HepG2 (cell line): ENCODE results near the gene INPP5K. TPM values are rescaled to one million over a fixed set of nuclear protein-coding genes. Genes with fewer than 3 reads are reported as not detected.
"Not testable (repeated sequence)": the region's sequence is repeated elsewhere in the genome, so short reads cannot be mapped to it uniquely, and the experiment has no call there.

Experiments
- ATAC-seq: fragments of 200-7000 bp; cut with Tn5 transposase; 3 replicates; pipeline ENCODE4 v1.9.1; 2020; ENCODE audit warnings: mild to moderate bottlenecking, moderate library complexity
- BruUV-seq: library from RNA; stranded (reverse); fragments of 400-500 nt; replicated peaks from 2 replicates; lab custom pipeline; 2021; lab: Mats Ljungman, UMichigan
- CTCF ChIA-PET: fragments of 300-600 bp; formaldehyde crosslinking; extraction: SDS; loops from one replicate; lab custom pipeline; 2021; ENCODE audit warnings: low total read pairs, inconsistent platforms, low intra/inter-chr PET ratio; lab: Yijun Ruan, JAX
- POLR2A ChIA-PET: fragments of 350-600 bp; sonication (Branson Sonifier 250); formaldehyde crosslinking; loops from one replicate; lab custom pipeline; 2020; ENCODE audit warnings: antibody characterized with exemption, inconsistent platforms; lab: Yijun Ruan, JAX
- DNase-seq: peaks from one replicate; pipeline ENCODE4 v3.0.0-alpha.2; 2015; ENCODE audit warnings: low spot score
- FAIRE-seq: peaks from 3 replicates; lab custom pipeline; 2011; peaks lifted over from hg19 to GRCh38; lab: Jason Lieb, UNC
- H2AFZ ChIP-seq: one replicate; pipeline ENCODE4 v1.6.1; 2011; ENCODE audit warnings: low read length, inconsistent platforms
- H3K27ac ChIP-seq: fragments of 300-600 bp; 3 replicates; pipeline ENCODE4 v1.8.0; 2011; ENCODE audit warnings: mixed run types, mild to moderate bottlenecking, mixed read lengths, low read length, inconsistent platforms; ENCODE audit not compliant: insufficient read depth; ENCODE audit errors: extremely low read length
- H3K27me3 ChIP-seq, 2 experiments: fragments of 200-600 bp in 1 of 2; 2 replicates in 1 of 2; 3 replicates in 1 of 2; pipeline versions ENCODE4 v1.6.0 to v1.8.0; 2011; ENCODE audit warnings: low read length in 2 of 2, mild to moderate bottlenecking in 2 of 2, moderate library complexity in 2 of 2, inconsistent platforms in 1 of 2; ENCODE audit not compliant: insufficient read depth in 2 of 2, control insufficient read depth in 1 of 2
- H3K36me3 ChIP-seq, 2 experiments: fragments of 200-600 bp in 1 of 2; replicated peaks in 1 of 2; 2 replicates in 1 of 2; 3 replicates in 1 of 2; pipeline versions ENCODE4 v1.5.1 to v1.8.0; 2011; ENCODE audit warnings: low read length in 2 of 2, inconsistent platforms in 1 of 2; ENCODE audit not compliant: insufficient read depth in 2 of 2, control insufficient read depth in 1 of 2
- H3K4me1 ChIP-seq: 2 replicates; pipeline ENCODE4 v1.5.1; 2012; ENCODE audit warnings: low read length, inconsistent platforms; ENCODE audit not compliant: insufficient read depth
- H3K4me2 ChIP-seq: 2 replicates; pipeline ENCODE4 v1.6.0; 2011; ENCODE audit warnings: low read depth, low read length, inconsistent platforms
- H3K4me3 ChIP-seq, 3 experiments: fragments of 200-600 bp in 1 of 3; sonication (generic), shearing (Covaris generic) in 1 of 3; replicated peaks in 1 of 3; 2 replicates each; pipeline ENCODE4 v1.5.1; 2011 to 2016; ENCODE audit warnings: low read length in 3 of 3, inconsistent platforms in 2 of 3, low read depth in 2 of 3, mild to moderate bottlenecking in 2 of 3, control low read depth in 1 of 3, mixed read lengths in 1 of 3; ENCODE audit not compliant: insufficient read depth in 1 of 3
- H3K79me2 ChIP-seq: one replicate; pipeline ENCODE4 v1.6.1; 2011; ENCODE audit warnings: low read length, inconsistent platforms; ENCODE audit not compliant: insufficient read depth
- H3K9ac ChIP-seq: 2 replicates; pipeline ENCODE4 v1.6.0; 2011; ENCODE audit warnings: mild to moderate bottlenecking, low read depth, low read length, inconsistent platforms; ENCODE audit not compliant: insufficient read depth
- H3K9me3 ChIP-seq: 2 replicates; pipeline ENCODE4 v1.5.1; 2012; ENCODE audit warnings: mild to moderate bottlenecking, low read length
- H4K20me1 ChIP-seq: 2 replicates; pipeline ENCODE4 v1.6.0; 2011; ENCODE audit warnings: inconsistent platforms, mild to moderate bottlenecking, low read length, moderate library complexity; ENCODE audit not compliant: insufficient read depth
- FOXM1 ChIP-seq: sonication (generic); formaldehyde crosslinking; IDR thresholded peaks from 2 replicates; pipeline ENCODE4 v1.5.0; 2020; ENCODE audit warnings: missing genetic modification reagents
- KMT2B ChIP-seq: IDR thresholded peaks from 2 replicates; pipeline ENCODE4 v1.6.1; 2016; ENCODE audit warnings: missing genetic modification reagents, missing compliant biosample characterization
- NFKB2 ChIP-seq: sonication (generic); formaldehyde crosslinking; IDR thresholded peaks from 2 replicates; pipeline ENCODE4 v1.4.0; 2020; ENCODE audit warnings: missing genetic modification reagents, borderline replicate concordance
- PRPF4 ChIP-seq: fragments of 200-400 bp; formaldehyde crosslinking; IDR thresholded peaks from 2 replicates; pipeline ENCODE4 v1.6.1; 2016; ENCODE audit warnings: low read length, low read depth; ENCODE audit not compliant: poor library complexity, severe bottlenecking
- SP4 ChIP-seq: sonication (generic); formaldehyde crosslinking; IDR thresholded peaks from 2 replicates; pipeline ENCODE4 v1.8.1; 2023; ENCODE audit warnings: mild to moderate bottlenecking, missing genetic modification reagents
- XRCC5 ChIP-seq: fragments of 200-400 bp; formaldehyde crosslinking; optimal IDR thresholded peaks from 2 replicates; pipeline ENCODE3; 2017; ENCODE audit warnings: mild to moderate bottlenecking, low read length
- ZBED4 ChIP-seq: sonication (generic); formaldehyde crosslinking; IDR thresholded peaks from 2 replicates; pipeline ENCODE4 v1.4.0; 2020; ENCODE audit warnings: missing genetic modification reagents, borderline replicate concordance
- ZFP36L2 ChIP-seq: sonication (generic); formaldehyde crosslinking; IDR thresholded peaks from 2 replicates; pipeline ENCODE4 v1.4.0; 2020; ENCODE audit warnings: missing genetic modification reagents
- ZNF138 ChIP-seq: sonication (generic); formaldehyde crosslinking; IDR thresholded peaks from 2 replicates; pipeline ENCODE4 v1.5.0; 2020; ENCODE audit warnings: mild to moderate bottlenecking, low read depth, missing genetic modification reagents
- WGBS: methylation state at CpG from one replicate; pipeline ENCODE4 v1.1.6; 2017; ENCODE audit warnings: low lambda C conversion rate; 5-methylcytosine and 5-hydroxymethylcytosine counted together
- in situ Hi-C: cut with HindIII; loops from 2 replicates; pipeline ENCODE4 v1.10.0; 2017; ENCODE audit warnings: low pct_unique_long_range_greater_than_20kb; ENCODE audit not compliant: extremely low pct_ligation_motif_present
- intact Hi-C: fragments of 100-400 bp; cut with micrococcal nuclease; formaldehyde crosslinking; loops from one replicate; pipeline ENCODE4 v1.10.0; 2022; ENCODE audit not compliant: unreplicated experiment
- polyA plus RNA-seq, 8 experiments: library from polyadenylated mRNA; depleted of rRNA in 3 of 8; stranded (reverse) in 7 of 8; unstranded in 1 of 8; fragments of >200 nt; fragmentation: Illumina TruSeq in 4 of 8; extraction: Trizol in 4 of 8; gene quantifications; 2 replicates each; pipeline versions ENCODE4 v1.2.1 to v1.2.3, GENCODE V29; 2011 to 2016; ENCODE audit warnings: low read depth in 4 of 8, missing spikeins in 1 of 8, mixed read lengths in 1 of 8; ENCODE audit not compliant: insufficient read depth in 1 of 8
- total RNA-seq, 5 experiments: library from RNA; depleted of rRNA; stranded (reverse); fragments of >200 nt; fragmentation: Illumina TruSeq; extraction: Trizol; gene quantifications; 2 replicates each; pipeline ENCODE4 v1.2.3, GENCODE V29; 2016; ENCODE audit warnings: low read depth in 1 of 5
- TF ChIP-seq, protein P1 (sequence below): sonication (generic); formaldehyde crosslinking; IDR thresholded peaks from 2 replicates; pipeline ENCODE4 v1.4.0; 2020; ENCODE audit warnings: missing genetic modification reagents

The INPP5K gene
- total and polyA plus RNA-seq, 2 of the 13 experiments (the other 11 are each of a cell fraction or from before 2014, with no cell fraction given), result 4.8 to 9.6 TPM

- Histone ChIP-seq H3K4me3 (no peak overlapping the region), H2AFZ (no peak overlapping the region), H3K79me2 (peaks cover 77% of the 10 kb centered on the region), H3K4me2 (no peak overlapping the region), H3K27ac (no peak overlapping the region), H4K20me1 (peaks cover 25% of the 10 kb centered on the region; the same call in 1 of the 2 replicates), H3K9me3 (no peaks in the 10 kb centered on the region), H3K4me1 (peaks cover 53% of the 10 kb centered on the region)
- in situ Hi-C loops (no loop called here), intact Hi-C loops (no loop called here)
- FAIRE-seq (no peak), ATAC-seq (no peak)
- CTCF ChIA-PET, result no interaction called here
- no TSS peak for BruUV-seq
- WGBS, result 94% methylated on average over 5 of the region's 5 CpGs
- POLR2A ChIA-PET, result interaction anchor here (2.0 kb wide), 1 partner anchor 11 kb away, joined by 4 read pairs; no protein-coding TSS in a partner anchor
- TF ChIP-seq KMT2B (CRISPR knock-in tag), result no peak
- no peak for TF ChIP-seq ZNF138 (CRISPR knock-in tag)
- TF ChIP-seq FOXM1 (CRISPR knock-in tag), result no peak
- TF ChIP-seq PRPF4, result no peak
- TF ChIP-seq ZBED4 (CRISPR knock-in tag), result no peak
- TF ChIP-seq, protein P1, sequence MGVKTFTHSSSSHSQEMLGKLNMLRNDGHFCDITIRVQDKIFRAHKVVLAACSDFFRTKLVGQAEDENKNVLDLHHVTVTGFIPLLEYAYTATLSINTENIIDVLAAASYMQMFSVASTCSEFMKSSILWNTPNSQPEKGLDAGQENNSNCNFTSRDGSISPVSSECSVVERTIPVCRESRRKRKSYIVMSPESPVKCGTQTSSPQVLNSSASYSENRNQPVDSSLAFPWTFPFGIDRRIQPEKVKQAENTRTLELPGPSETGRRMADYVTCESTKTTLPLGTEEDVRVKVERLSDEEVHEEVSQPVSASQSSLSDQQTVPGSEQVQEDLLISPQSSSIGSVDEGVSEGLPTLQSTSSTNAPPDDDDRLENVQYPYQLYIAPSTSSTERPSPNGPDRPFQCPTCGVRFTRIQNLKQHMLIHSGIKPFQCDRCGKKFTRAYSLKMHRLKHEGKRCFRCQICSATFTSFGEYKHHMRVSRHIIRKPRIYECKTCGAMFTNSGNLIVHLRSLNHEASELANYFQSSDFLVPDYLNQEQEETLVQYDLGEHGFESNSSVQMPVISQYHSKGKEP (CRISPR knock-in tag), result no peak
- no peak for TF ChIP-seq XRCC5
- TF ChIP-seq ZFP36L2, result no peak
- no peak for TF ChIP-seq SP4 (CRISPR knock-in tag)
- TF ChIP-seq NFKB2, result no peak
- TF ChIP-seq, all 625 proteins: peak for 0
- Histone ChIP-seq H3K36me3 (peaks cover 0 to 4% of the 10 kb centered on the region in 2 experiments; a peak in 1 of 5 replicates), H3K27me3 (no peaks in the 10 kb centered on the region; a peak in 1 of 5 replicates), H3K9ac (no peak overlapping the region)
- no peak for DNase-seq
These were observed 63.6 kb downstream of the INPP5K start for GRCh38 chr17:1452836-1453235.

- in situ Hi-C loops, ATAC-seq, CTCF ChIA-PET, DNase-seq, H3K9me3 ChIP-seq, H3K4me3 ChIP-seq, H3K9ac ChIP-seq, H2AFZ ChIP-seq, FAIRE-seq, intact Hi-C loops, H3K4me2 ChIP-seq, H3K27me3 ChIP-seq, H3K27ac ChIP-seq, BruUV-seq: not testable (repeated sequence)
- POLR2A ChIA-PET, result interaction anchor here (1.3 kb wide), 1 partner anchor 335 kb away, joined by 3 read pairs; no protein-coding TSS in a partner anchor
- Histone ChIP-seq H3K36me3 (peaks cover 0 to 15% of the 10 kb centered on the region in 2 experiments; a peak in 3 of 5 replicates), H4K20me1 (peaks cover 33% of the 10 kb centered on the region; the same call in 1 of the 2 replicates), H3K4me1 (peaks cover 46% of the 10 kb centered on the region), H3K79me2 (peaks cover 92% of the 10 kb centered on the region)
- 98% methylated on average over 21 of the region's 21 CpGs for WGBS
These were observed 66.2 kb downstream of the INPP5K start for GRCh38 chr17:1450261-1450660.
